ENCODE measurements around the gene PTPRN2. TPM values are rescaled to one million over a fixed set of nuclear protein-coding genes. Genes with fewer than 3 reads are reported as not detected.

PTPRN2 gene
- total RNA-seq, 1 donor from 2014 or later, result 0.33 TPM

DNA sequence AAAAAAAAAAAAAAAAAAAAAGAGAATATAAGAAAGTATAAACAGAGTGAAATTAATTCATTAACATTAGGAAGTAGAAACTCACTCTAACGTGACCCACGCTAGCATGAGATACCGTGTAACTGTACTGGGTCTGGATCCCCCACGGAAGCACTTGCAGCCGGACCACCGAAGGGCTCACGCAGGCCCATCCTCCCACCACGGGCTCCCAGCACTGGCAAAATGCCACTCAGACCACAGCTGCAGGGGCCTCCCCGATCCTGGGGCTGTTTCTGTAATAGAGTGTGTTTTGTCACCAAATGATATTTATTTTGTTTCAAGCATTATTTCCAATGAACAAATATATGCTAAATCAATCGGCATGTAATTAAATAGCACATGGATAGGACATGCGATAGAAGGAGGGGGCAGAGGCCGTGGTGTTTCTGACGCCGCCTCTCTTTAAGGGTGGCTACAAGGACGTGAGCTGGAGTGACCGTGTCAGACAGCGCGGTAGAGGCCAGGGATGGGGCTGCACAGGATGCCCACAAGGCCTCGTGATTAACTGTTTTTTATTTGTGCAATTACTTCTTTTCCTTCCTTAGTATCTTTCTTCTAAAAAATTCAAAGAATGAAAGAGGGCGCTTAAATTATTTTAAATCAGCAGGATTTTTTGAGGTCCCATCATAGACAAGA lies 568.5 kb downstream of the PTPRN2 start:
- no peak for ATAC-seq
- DNase-seq (ENCODE audit: low spot score), result no peak

DNA sequence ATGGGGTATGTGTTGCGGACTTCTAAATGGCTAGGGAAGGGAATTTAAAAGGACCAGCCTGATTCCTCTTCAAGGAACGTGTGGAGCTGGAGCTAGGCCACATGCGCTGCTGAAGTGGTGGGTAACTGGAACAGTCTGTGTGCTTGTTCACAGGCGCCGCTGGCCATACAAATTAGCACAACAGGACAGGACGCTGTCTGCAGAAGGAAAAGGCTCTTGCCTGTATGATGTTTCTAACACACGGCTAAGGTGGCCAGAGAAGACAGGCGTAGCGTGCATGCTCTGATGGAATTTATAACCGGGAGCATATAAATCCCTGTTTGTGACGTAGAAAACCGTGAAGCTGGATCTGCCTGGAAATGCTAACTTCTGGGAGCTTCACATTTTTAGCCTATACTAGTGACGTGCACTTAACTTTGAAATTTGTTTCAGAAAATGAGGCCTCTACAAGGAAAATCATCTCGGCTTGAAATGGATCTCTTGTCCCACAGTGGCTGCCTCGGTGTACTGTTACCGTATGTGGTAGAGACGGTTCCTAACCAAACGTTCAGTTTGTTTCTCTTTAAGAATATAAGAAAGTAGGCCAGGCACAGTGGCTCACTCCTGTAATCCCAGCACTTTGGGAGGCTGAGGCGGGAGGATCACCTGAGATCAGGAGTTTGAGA lies 569.4 kb downstream of the PTPRN2 start:
- DNase-seq (ENCODE audit: low spot score), result no peak
- ATAC-seq, result no peak

DNA sequence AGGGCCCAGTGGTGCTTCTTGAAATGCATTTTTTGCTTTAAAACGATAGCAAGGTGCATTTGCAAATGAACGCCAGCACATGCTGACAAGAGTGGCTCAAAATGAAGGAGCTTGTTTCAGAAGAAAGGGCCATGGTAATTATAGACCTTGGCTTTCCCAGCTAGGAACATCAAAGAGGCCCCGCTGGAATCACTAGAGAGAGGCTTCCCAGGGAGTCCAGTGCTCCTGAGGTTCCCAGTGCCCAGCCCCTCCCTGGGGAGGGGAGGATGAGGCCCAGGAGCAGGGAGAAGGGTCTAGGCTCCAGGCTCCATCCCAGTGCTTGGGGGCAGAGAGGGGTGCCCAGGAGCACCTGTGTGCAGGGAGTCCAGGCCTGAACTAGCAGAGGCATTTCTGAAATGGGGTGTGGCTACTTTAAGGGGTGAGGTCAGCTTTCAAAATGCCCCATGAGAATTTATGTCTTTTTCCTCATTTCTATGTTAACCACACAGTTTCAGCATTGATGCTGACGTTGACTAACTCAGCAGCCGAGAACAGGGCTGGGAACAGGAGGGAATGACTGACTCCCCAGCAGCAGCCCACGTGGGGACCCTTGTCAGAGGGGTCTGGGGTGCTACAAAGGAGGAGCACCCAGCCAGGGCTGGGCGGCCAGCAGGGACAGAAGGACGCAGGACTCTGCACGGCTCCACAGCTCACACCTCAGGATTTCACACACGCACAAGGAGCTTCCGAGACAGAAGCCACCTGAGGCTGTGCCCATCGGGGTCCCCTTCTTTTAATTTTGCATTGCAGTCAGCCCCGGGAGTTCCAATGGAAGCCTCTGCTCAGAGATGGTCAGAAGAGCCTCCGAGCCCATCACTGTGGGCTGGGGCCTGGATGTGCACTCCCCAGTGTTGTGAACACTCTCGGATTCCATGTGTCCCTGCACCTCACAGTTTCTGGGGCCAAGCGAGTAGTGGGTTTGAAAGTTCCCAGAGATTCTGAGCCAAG lies 570.2 kb downstream of the PTPRN2 start:
- ATAC-seq, result no peak
- DNase-seq (ENCODE audit: low spot score), result no peak

DNA sequence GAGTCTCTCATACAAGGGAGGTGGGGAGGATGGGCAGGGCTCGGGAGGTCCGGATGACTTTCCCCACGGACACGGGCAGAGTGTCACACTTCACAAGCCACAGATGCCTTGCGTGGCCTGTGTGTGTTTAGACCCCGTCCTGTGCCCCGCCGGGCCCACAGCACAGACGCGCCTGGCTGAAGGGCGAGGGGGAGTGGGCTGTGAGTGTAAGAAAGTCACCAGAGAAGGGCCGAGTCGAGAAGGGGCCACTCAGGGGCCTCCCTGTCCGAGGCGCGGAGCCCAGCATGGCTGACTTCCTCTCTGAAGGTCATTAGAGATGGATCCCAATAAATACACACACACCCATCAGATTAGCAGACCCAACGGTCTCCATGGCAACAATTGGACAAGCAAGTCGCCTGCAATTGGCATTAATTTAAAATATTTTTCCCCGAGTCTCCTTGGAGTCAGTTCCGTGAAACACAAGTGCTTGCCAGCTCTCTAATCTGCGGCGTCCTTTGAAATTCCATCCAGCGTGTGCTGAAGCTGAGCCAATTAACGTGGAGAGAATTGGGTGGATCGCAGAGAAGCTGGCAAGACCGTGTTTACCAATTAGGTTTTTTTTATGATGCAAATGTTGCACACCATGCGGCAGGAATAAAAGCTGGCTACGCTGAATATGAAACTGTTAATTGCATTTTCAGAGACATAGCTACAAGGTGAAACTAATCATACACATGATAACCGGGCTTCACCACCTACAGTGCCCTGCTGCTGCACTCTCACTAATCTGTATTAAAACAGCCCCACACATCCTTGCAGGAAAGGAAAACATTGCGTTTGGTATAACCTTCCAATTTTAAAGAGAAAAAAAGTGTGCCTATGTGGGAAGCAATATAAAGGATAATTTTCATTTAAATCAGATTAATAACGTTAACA lies 571.2 kb downstream of the PTPRN2 start:
- no peak for ATAC-seq
- no peak for DNase-seq (ENCODE audit: low spot score)

DNA sequence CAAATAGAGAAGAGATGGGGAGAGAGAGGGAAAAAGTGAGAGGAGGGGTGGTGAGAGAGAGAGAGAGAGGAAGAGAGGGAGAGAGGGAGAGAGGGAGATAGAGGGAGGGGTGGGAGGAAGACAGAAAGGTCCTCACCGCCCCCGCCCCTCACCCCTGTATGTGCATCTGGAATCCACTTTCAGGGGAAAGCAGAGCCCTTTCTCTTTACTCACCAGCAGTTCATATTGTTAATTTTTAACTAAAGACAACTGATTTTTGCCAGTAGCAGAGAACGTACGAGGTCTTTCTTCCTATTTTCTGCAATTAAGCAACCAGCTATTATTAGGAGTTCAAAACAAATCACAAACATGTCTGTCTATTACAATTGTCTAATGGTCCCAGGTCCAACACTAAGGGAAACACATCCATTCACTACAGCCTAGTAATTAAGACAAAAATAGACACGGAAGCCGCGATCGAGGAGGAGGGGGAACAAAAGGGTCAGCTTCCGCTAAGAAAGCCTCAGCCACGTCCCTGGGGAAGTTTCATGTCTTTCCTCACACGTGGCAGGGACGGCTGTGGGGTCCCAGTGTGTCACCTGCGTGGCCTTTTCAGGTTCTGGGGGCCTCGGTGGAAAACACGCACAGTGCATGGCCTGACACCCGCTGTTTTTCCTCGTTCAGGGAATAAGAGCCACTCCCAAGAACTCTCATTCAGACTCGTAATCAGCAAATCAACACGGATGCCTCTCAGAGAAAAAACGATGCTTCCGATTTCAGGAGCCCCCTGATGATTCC lies 572.0 kb downstream of the PTPRN2 start:
- ATAC-seq, result peak; percentile 30
- DNase-seq (ENCODE audit: low spot score), result no peak

DNA sequence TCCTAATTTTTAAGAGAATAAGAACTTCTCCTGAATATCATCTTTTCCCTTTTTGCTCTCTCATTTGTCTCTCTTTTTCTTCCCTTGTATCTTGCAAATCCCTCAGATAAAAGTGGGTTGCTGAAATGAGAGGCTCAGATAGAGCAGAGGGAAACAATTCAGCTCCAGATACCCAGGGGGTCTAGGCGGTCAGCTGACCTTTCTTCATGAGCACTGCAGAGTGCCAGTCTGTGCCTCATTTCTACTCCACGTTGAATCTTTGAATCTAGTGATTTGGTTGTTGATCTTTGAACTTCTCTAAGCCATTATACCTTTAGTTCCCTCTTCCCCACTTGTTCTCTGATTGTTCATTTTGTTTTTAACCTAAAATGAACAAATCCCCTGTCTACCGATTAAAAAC lies 572.6 kb downstream of the PTPRN2 start:
- DNase-seq (ENCODE audit: low spot score), result no peak
- no peak for ATAC-seq

DNA sequence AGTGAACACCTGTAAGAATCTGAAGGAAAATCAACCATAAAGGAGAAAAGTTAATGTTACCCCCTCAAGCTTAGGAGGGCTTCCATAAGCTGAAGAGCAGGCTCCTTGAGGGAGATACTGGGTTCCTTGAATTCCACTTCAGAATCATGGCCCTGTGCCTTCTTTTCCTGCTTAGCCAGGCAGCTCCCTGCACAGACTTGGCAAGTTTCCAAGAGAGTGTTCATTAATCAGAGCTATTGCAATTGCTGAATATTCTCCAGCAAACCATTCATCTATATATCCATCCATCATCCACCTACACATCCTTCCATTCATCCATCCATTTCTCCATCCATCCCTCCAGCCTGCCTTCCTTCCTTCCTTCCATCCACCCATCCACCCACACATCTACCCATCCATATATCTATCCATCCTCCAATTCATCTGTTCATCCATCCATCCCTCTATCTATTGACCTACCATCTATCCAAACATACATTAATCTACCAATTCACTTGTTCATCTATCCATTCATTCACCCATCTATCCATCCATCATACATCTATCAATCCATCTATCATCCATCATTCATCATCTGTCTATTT lies 574.4 kb downstream of the PTPRN2 start:
- DNase-seq (ENCODE audit: low spot score), result no peak
- no peak for ATAC-seq

- ATAC-seq, result no peak
- no peak for DNase-seq (ENCODE audit: low spot score)
Observed at GRCh38 chr7:158011941-158012340, 575.7 kb downstream of the PTPRN2 start.

- ATAC-seq (no peak), DNase-seq (ENCODE audit: low spot score) (no peak)
Observed at GRCh38 chr7:158010961-158011693, 576.5 kb downstream of the PTPRN2 start.

DNA sequence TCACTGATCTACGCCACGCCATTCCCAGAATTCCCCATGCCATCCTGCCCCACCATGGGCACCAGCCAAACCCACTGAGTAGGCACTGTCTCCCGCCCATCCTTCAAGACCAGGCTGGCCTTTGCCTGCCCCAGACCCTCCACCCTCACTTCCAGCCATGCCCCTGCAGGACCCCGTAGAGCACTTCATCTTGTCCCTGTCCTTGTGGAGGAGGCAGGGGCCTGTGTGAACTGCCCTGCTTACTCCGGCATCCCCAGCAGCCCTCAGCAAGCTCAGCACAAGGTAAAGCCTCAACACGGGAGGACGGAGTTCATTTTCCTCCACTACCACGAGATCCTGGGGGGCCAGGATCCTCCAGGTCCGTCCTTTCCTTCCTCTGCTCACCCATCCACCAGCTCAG lies 577.7 kb downstream of the PTPRN2 start:
- DNase-seq (ENCODE audit: low spot score) (no peak), ATAC-seq (no peak)

- DNase-seq (ENCODE audit: low spot score), result no peak
- ATAC-seq, result no peak
Observed at GRCh38 chr7:158008267-158008666, 579.4 kb downstream of the PTPRN2 start.

DNA sequence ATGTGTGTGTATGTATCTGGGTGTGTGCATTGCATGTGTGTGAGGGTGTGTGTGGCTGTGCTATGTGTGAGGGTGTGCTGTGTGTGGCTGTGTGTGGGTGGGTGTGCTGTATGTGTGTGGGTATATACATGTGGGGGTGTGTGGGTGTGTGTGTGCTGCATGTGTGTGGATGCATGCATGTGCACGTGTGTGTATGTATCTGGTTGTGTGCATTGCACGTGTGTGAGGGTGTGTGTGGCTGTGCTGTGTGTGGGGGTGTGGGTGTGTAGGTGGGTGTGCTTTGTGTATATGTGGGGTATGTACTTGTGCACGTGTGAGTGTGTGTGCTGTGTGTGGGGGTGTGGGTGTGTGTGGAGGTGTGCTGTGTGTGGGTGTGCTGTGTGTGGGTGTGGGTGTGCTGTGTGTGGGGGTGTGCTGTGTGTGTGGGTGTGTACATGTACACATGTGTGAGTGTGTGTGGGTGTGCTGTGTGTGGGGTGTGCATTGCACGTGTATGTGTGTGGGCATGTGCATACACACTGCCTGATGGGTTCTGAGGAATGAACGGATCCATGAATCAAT lies 579.8 kb downstream of the PTPRN2 start:
- ATAC-seq, result no peak

GRCh38 chr7:158006841-158007696 lies 580.6 kb downstream of the PTPRN2 start:
- DNase-seq (ENCODE audit: low spot score), result no peak
- ATAC-seq, result no peak

More for the DNA sequence above, 579.8 kb downstream of the PTPRN2 start:
- no peak for DNase-seq (ENCODE audit: low spot score)

DNA sequence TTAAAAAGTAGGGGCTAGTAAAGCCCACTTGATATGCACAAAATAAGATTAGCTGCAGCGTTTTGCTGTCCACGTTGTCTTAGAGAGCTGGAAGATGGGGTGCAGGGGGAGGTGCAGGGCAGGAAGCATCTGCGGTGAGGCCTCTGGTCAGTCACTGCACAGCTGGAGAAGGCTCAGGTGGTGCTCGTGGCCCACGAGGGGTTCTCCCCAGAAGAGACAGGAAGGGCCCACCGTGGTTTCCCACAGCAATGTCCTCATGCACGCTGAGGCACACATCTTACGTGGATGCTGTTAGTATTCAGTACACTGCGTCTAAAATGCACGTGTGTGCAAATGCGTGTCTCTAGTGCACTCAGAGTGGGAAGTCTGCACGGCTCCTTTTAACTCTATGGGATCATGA lies 582.1 kb downstream of the PTPRN2 start:
- ATAC-seq, result no peak
- DNase-seq (ENCODE audit: low spot score), result no peak

DNA sequence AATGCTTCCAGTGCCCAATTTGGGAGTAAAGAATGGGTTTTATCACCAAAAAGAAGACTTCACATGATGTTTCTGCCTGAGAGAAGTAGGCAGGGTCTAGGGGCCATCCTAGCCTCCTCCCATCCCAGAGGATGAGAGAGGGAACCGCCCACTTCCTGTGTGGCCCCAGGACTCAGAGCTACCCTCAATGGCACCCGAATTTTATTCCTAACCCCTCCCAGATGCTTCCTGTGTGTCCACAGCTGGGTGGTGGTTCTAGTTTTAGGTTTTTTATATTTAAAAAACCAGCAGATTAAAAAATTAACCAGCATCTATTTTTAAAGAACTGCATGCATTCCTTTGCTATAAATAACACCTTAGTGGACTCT lies 583.5 kb downstream of the PTPRN2 start:
- ATAC-seq, result no peak
- DNase-seq (ENCODE audit: low spot score), result no peak

DNA sequence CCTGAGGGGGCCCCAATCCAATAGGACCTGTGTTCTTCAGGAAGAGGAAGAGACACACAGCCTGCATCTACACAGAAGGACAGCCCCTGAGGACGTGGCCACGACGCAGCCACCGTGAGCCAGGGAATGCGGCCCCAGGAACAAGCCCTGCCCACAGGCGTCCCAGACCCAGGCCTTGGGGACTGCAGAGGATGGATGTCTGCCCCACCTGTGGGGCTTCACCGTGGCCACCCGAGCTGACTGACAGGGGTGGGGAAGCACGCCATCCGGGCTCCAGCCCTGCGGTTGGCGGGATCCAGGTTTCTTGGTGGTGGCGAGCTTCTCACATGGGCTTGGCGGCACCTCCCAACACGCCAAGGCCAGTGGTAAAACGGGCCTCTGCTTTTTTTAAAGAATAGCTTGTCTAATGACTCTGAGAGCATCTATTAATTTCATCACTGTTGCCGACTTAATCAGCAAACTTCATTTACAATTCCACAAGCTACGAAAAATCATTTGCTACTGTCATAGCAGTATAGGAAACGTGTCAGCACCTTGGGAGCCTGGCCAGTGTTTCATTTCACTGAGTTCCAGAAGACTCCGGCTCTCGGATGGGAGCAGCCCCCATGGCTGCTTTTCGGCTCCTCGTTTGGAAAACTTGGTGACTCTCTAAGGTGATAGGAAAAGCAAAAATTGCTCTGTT lies 584.0 kb downstream of the PTPRN2 start:
- no peak for ATAC-seq
- no peak for DNase-seq (ENCODE audit: low spot score)
